K562 (cell line): Measurements from ENCODE around the gene SLC7A6. TPM values are rescaled to one million over a fixed set of nuclear protein-coding genes. Genes with fewer than 3 reads are reported as not detected.

ENCODE experiments used
- ATAC-seq: fragments of 200-7000 bp; cut with Tn5 transposase; 3 replicates; pipeline ENCODE4 v1.9.1; 2020; ENCODE audit warnings: moderate library complexity
- BruUV-seq: library from RNA; stranded (reverse); fragments of 400-500 nt; replicated peaks from 2 replicates; lab custom pipeline; 2021; lab: Mats Ljungman, UMichigan
- CTCF ChIA-PET: fragments of 300-600 bp; formaldehyde crosslinking; extraction: SDS; loops from one replicate; lab custom pipeline; 2021; ENCODE audit warnings: low intra/inter-chr PET ratio; lab: Yijun Ruan, JAX
- POLR2A ChIA-PET: fragments of 300-600, 350-650 bp; sonication (Branson Sonifier 250); formaldehyde crosslinking; extraction: SDS; loops from one replicate; lab custom pipeline; 2021; ENCODE audit warnings: antibody characterized with exemption, inconsistent platforms; lab: Yijun Ruan, JAX
- DNase-seq, 4 experiments: peaks; one replicate each; pipeline versions ENCODE4 v3.0.0 to v3.0.0-alpha.2; 2011 to 2018; ENCODE audit warnings: low spot score in 3 of 4, mixed read lengths in 3 of 4; ENCODE audit errors: extremely low read depth in 1 of 4
- FAIRE-seq: peaks from 2 replicates; lab custom pipeline; 2011; peaks lifted over from hg19 to GRCh38; lab: Jason Lieb, UNC
- H2AFZ ChIP-seq: 2 replicates; pipeline ENCODE4 v1.6.0; 2011; ENCODE audit warnings: low read depth, low read length, control low read depth, inconsistent platforms
- H3K27ac ChIP-seq: fragments of 200-600 bp; 3 replicates; pipeline ENCODE4 v1.8.0; 2011; ENCODE audit warnings: low read depth, mild to moderate bottlenecking, control low read depth, inconsistent platforms, low read length, moderate library complexity, mixed read lengths; ENCODE audit errors: extremely low read depth
- H3K27me3 ChIP-seq, 2 experiments: fragments of 300-600 bp in 1 of 2; 2 replicates in 1 of 2; 3 replicates in 1 of 2; pipeline versions ENCODE4 v1.6.0 to v1.8.0; 2011; ENCODE audit warnings: inconsistent platforms in 2 of 2, low read length in 2 of 2, mild to moderate bottlenecking in 1 of 2, mixed read lengths in 1 of 2, moderate library complexity in 1 of 2; ENCODE audit not compliant: control insufficient read depth in 2 of 2, insufficient read depth in 2 of 2
- H3K36me3 ChIP-seq: fragments of 300-600 bp; 3 replicates; pipeline ENCODE4 v1.8.0; 2011; ENCODE audit warnings: mild to moderate bottlenecking, low read length, inconsistent platforms; ENCODE audit not compliant: control insufficient read depth, insufficient read depth
- H3K4me1 ChIP-seq, 2 experiments: fragments of 200-600 bp in 1 of 2; replicated peaks in 1 of 2; 2 replicates in 1 of 2; 3 replicates in 1 of 2; pipeline versions ENCODE4 v1.5.1 to v1.8.0; 2011; ENCODE audit warnings: inconsistent platforms in 2 of 2, low read length in 2 of 2, mild to moderate bottlenecking in 1 of 2, mixed read lengths in 1 of 2, moderate library complexity in 1 of 2; ENCODE audit not compliant: control insufficient read depth in 2 of 2, insufficient read depth in 2 of 2
- H3K4me2 ChIP-seq: 2 replicates; pipeline ENCODE4 v1.6.1; 2011; ENCODE audit warnings: low read length, control low read depth, inconsistent platforms, mixed read lengths; ENCODE audit not compliant: insufficient read depth
- H3K4me3 ChIP-seq: fragments of 200-600 bp; sonication (generic), shearing (Covaris generic); 2 replicates; pipeline ENCODE4 v1.5.1; 2016; ENCODE audit warnings: control low read depth, inconsistent platforms
- H3K79me2 ChIP-seq: fragments of 200-600 bp; 3 replicates; pipeline ENCODE4 v1.8.0; 2011; ENCODE audit warnings: low read length, inconsistent platforms; ENCODE audit not compliant: control insufficient read depth, insufficient read depth
- H3K9ac ChIP-seq, 2 experiments: 2 replicates each; pipeline versions ENCODE4 v1.6.0 to v1.6.1; 2011; ENCODE audit warnings: low read depth in 2 of 2, low read length in 2 of 2, control low read depth in 1 of 2, inconsistent platforms in 1 of 2, mild to moderate bottlenecking in 1 of 2, mixed read lengths in 1 of 2; ENCODE audit not compliant: insufficient read depth in 1 of 2
- H3K9me1 ChIP-seq: one replicate; pipeline ENCODE4 v1.6.0; 2011; ENCODE audit warnings: inconsistent platforms, mild to moderate bottlenecking, low read length, moderate library complexity; ENCODE audit not compliant: control insufficient read depth, insufficient read depth
- H3K9me3 ChIP-seq: replicated peaks from 2 replicates; pipeline ENCODE4 v1.5.1; 2011; ENCODE audit warnings: low read depth, low read length, inconsistent platforms; ENCODE audit not compliant: control insufficient read depth, insufficient read depth
- H4K20me1 ChIP-seq: replicated peaks from 2 replicates; pipeline ENCODE4 v1.6.1; 2011; ENCODE audit warnings: low read length, inconsistent platforms, mixed read lengths; ENCODE audit not compliant: control insufficient read depth, insufficient read depth
- CTBP1 ChIP-seq: fragments of 450-650 bp; IDR thresholded peaks from 2 replicates; pipeline ENCODE4 v1.6.1; 2016; ENCODE audit warnings: borderline replicate concordance
- FIP1L1 ChIP-seq: fragments of 200-400 bp; formaldehyde crosslinking; IDR thresholded peaks from 2 replicates; pipeline ENCODE4 v1.6.1; 2018; ENCODE audit warnings: mild to moderate bottlenecking, low read depth, low read length; ENCODE audit not compliant: poor library complexity, severe bottlenecking
- FOXA1 ChIP-seq: fragments of 450-650 bp; IDR thresholded peaks from 2 replicates; pipeline ENCODE4 v1.6.1; 2016; ENCODE audit warnings: mild to moderate bottlenecking, borderline replicate concordance
- HDAC6 ChIP-seq: IDR thresholded peaks from 2 replicates; pipeline ENCODE4 v1.6.1; 2012; ENCODE audit warnings: low read depth, mild to moderate bottlenecking, control low read depth, inconsistent platforms, low read length, moderate library complexity
- HLTF ChIP-seq: fragments of 450-650 bp; IDR thresholded peaks from 2 replicates; pipeline ENCODE4 v1.6.1; 2016
- PHF20 ChIP-seq: fragments of 450-650 bp; IDR thresholded peaks from 2 replicates; pipeline ENCODE4 v1.6.1; 2018; ENCODE audit not compliant: partially characterized antibody
- TCF7 ChIP-seq: sonication (generic); IDR thresholded peaks from 2 replicates; pipeline ENCODE4 v1.6.1; 2016; ENCODE audit warnings: antibody characterized with exemption, borderline replicate concordance
- ZKSCAN8 ChIP-seq: fragments of 200-800 bp; sonication (Bioruptor generic); IDR thresholded peaks from 2 replicates; pipeline ENCODE4 v1.6.1; 2016; ENCODE audit warnings: missing genetic modification characterization, missing compliant biosample characterization
- ZNF24 ChIP-seq: fragments of 450-650 bp; IDR thresholded peaks from 2 replicates; pipeline ENCODE4 v1.6.1; 2016
- ZNF253 ChIP-seq: fragments of 250-450 bp; sonication (Bioruptor Pico); conservative IDR thresholded peaks from 2 replicates; pipeline ENCODE4 v1.6.1; 2021; ENCODE audit warnings: mild to moderate bottlenecking
- ZNF699 ChIP-seq: fragments of 250-450 bp; sonication (Bioruptor Pico); IDR thresholded peaks from 2 replicates; pipeline ENCODE4 v1.8.0; 2021; ENCODE audit warnings: mild to moderate bottlenecking, moderate library complexity; ENCODE audit not compliant: insufficient replicate concordance
- WGBS: fragments of 100-300 bp; shearing (Covaris generic); methylation state at CpG from one replicate; pipeline ENCODE4 v1.1.6; 2016; ENCODE audit warnings: low coverage, mixed read lengths; ENCODE audit not compliant: insufficient coverage; ENCODE audit errors: missing lambda C conversion rate; 5-methylcytosine and 5-hydroxymethylcytosine counted together
- in situ Hi-C: fragments of 300-500 bp; cut with MboI; formaldehyde crosslinking; loops from 4 replicates; pipeline ENCODE4 v1.15.0; 2018; ENCODE audit warnings: inconsistent platforms, mixed read lengths
- intact Hi-C: fragments of 100-400 bp; cut with micrococcal nuclease; formaldehyde crosslinking; loops from 2 replicates; pipeline ENCODE4 v1.14.2; 2022
- polyA plus RNA-seq, 8 experiments: library from polyadenylated mRNA; depleted of rRNA in 4 of 8; stranded (reverse) in 5 of 8; unstranded in 3 of 8; fragments of >200 nt; fragmentation: Nextera tagmentation in 2 of 8; fragmentation: Illumina TruSeq in 1 of 8; extraction: Ambion mirVana in 2 of 8; extraction: Trizol in 1 of 8; gene quantifications; 2 replicates each; pipeline versions ENCODE4 v1.2.1 to v1.2.3, GENCODE V29; 2011 to 2014; ENCODE audit warnings: inconsistent platforms in 1 of 8, missing spikeins in 1 of 8
- total RNA-seq, 7 experiments: library from RNA; depleted of rRNA in 6 of 7; stranded (reverse); fragments of >200 nt in 6 of 7; fragmentation: Illumina TruSeq in 2 of 7; extraction: Trizol in 2 of 7; gene quantifications; 2 replicates each; pipeline versions ENCODE4 v1.2.1 to v1.2.3, GENCODE V29; 2011 to 2021; ENCODE audit warnings: low replicate concordance in 1 of 7
- TF ChIP-seq, protein P1 (sequence below): IDR thresholded peaks from 2 replicates; pipeline ENCODE4 v1.6.1; 2014; ENCODE audit warnings: antibody characterized with exemption
- TF ChIP-seq, protein P2 (sequence below): sonication (generic); formaldehyde crosslinking; IDR thresholded peaks from 2 replicates; pipeline ENCODE4 v1.4.0; 2020; ENCODE audit warnings: mild to moderate bottlenecking, missing genetic modification reagents
- TF ChIP-seq, protein P3 (sequence below), 2 experiments: fragments of 450-650 bp; IDR thresholded peaks; 2 replicates each; pipeline ENCODE4 v1.6.1; 2018; ENCODE audit warnings: mild to moderate bottlenecking in 2 of 2, low read depth in 1 of 2; ENCODE audit not compliant: partially characterized antibody in 2 of 2

The SLC7A6 gene
- total and polyA plus RNA-seq, 9 of the 15 experiments (the other 6 are each of a cell fraction or from before 2014, with no cell fraction given) = 12.6 to 60.1 (median 29.8) TPM

DNA sequence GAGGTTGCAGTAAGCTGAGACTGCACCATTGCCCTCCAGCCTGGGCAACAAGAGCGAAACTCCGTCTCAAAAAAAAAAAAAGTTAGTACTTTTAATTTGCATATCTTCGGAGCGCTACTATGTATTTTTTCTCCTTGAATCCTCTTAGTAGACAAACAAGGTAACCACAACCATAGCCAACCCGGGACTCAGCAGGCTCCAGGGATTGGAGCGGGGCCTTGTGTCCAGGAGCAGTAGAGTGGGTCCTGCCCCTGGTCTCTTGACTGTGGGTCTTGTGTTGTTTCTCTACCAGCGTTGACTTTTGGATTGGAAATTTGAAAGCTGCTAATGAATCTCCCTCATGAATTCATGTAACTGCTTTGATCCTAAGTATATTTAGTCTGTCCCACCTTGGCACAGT is 78.8 kb downstream of the SLC7A6 start:
- ChIA-PET POLR2A (interaction anchor here (0.6 to 1.3 kb wide), 2 partner anchors 9 to 250 kb away, joined by 3 read pairs; no protein-coding TSS in a partner anchor), CTCF (no interaction called here)
- FAIRE-seq (no peak), ATAC-seq (no peak)
- H3K79me2 ChIP-seq = no peaks in the 10 kb centered on the region
- no TSS peak for BruUV-seq
- H3K4me1 ChIP-seq = peaks cover 3 to 6% of the 10 kb centered on the region in 2 experiments; a peak in 3 of 5 replicates
- no peaks in the 10 kb centered on the region; the same call in 1 of the 2 replicates for H4K20me1 ChIP-seq
- H3K9me1 ChIP-seq = no peaks in the 10 kb centered on the region
- H2AFZ ChIP-seq = no peak overlapping the region
- peaks cover 93% of the 10 kb centered on the region for H3K36me3 ChIP-seq
- no peak for TF ChIP-seq HLTF
- no peak for TF ChIP-seq HDAC6
- no peak for TF ChIP-seq TCF7
- TF ChIP-seq, protein P1, sequence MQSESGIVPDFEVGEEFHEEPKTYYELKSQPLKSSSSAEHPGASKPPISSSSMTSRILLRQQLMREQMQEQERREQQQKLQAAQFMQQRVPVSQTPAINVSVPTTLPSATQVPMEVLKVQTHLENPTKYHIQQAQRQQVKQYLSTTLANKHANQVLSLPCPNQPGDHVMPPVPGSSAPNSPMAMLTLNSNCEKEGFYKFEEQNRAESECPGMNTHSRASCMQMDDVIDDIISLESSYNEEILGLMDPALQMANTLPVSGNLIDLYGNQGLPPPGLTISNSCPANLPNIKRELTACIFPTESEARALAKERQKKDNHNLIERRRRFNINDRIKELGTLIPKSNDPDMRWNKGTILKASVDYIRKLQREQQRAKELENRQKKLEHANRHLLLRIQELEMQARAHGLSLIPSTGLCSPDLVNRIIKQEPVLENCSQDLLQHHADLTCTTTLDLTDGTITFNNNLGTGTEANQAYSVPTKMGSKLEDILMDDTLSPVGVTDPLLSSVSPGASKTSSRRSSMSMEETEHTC = no peak
- TF ChIP-seq ZNF699 (CRISPR knock-in tag) = no peak
- no peak for TF ChIP-seq CTBP1
- TF ChIP-seq FOXA1 = no peak
- TF ChIP-seq, protein P2, sequence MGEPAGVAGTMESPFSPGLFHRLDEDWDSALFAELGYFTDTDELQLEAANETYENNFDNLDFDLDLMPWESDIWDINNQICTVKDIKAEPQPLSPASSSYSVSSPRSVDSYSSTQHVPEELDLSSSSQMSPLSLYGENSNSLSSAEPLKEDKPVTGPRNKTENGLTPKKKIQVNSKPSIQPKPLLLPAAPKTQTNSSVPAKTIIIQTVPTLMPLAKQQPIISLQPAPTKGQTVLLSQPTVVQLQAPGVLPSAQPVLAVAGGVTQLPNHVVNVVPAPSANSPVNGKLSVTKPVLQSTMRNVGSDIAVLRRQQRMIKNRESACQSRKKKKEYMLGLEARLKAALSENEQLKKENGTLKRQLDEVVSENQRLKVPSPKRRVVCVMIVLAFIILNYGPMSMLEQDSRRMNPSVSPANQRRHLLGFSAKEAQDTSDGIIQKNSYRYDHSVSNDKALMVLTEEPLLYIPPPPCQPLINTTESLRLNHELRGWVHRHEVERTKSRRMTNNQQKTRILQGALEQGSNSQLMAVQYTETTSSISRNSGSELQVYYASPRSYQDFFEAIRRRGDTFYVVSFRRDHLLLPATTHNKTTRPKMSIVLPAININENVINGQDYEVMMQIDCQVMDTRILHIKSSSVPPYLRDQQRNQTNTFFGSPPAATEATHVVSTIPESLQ = no peak
- TF ChIP-seq, protein P3, sequence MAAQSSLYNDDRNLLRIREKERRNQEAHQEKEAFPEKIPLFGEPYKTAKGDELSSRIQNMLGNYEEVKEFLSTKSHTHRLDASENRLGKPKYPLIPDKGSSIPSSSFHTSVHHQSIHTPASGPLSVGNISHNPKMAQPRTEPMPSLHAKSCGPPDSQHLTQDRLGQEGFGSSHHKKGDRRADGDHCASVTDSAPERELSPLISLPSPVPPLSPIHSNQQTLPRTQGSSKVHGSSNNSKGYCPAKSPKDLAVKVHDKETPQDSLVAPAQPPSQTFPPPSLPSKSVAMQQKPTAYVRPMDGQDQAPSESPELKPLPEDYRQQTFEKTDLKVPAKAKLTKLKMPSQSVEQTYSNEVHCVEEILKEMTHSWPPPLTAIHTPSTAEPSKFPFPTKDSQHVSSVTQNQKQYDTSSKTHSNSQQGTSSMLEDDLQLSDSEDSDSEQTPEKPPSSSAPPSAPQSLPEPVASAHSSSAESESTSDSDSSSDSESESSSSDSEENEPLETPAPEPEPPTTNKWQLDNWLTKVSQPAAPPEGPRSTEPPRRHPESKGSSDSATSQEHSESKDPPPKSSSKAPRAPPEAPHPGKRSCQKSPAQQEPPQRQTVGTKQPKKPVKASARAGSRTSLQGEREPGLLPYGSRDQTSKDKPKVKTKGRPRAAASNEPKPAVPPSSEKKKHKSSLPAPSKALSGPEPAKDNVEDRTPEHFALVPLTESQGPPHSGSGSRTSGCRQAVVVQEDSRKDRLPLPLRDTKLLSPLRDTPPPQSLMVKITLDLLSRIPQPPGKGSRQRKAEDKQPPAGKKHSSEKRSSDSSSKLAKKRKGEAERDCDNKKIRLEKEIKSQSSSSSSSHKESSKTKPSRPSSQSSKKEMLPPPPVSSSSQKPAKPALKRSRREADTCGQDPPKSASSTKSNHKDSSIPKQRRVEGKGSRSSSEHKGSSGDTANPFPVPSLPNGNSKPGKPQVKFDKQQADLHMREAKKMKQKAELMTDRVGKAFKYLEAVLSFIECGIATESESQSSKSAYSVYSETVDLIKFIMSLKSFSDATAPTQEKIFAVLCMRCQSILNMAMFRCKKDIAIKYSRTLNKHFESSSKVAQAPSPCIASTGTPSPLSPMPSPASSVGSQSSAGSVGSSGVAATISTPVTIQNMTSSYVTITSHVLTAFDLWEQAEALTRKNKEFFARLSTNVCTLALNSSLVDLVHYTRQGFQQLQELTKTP (IDR thresholded peaks at IDR 0.05; ENCODE audit: low read depth in 1 of 2, partially characterized antibody in 2 of 2) = no peak
- no peak for TF ChIP-seq ZNF24
- no peak for TF ChIP-seq ZKSCAN8
- no peak for TF ChIP-seq PHF20
- TF ChIP-seq FIP1L1 = no peak
- no peak for TF ChIP-seq ZNF253
- TF ChIP-seq, all 486 proteins: peak for 0
- no peak overlapping the region for H3K9ac ChIP-seq
- in situ Hi-C loops (no loop called here), intact Hi-C loops (no loop called here)
- no peaks in the 10 kb centered on the region for H3K9me3 ChIP-seq
- no peak overlapping the region for H3K4me3 ChIP-seq
- H3K4me2 ChIP-seq = no peak overlapping the region
- 90% methylated on average over 7 of the region's 7 CpGs for WGBS
- no peaks in the 10 kb centered on the region for H3K27me3 ChIP-seq
- DNase-seq = no peak
- H3K27ac ChIP-seq = no peak overlapping the region; the same call in 2 of the 3 replicates
